Heart right ventricle (tissue), 16 donors: ENCODE results near the gene TANGO2. TPM values are rescaled to one million over a fixed set of nuclear protein-coding genes. Genes with fewer than 3 reads are reported as not detected.

ENCODE experiments used
- ATAC-seq, 8 donors: fragments of 200-7000 bp; cut with Tn5 transposase; one replicate each; pipeline ENCODE4 v1.9.1; 2020; ENCODE audit warnings: mild to moderate bottlenecking in 8 of 8, moderate library complexity in 8 of 8, moderate number of reproducible peaks in 1 of 8
- DNase-seq, 2 donors: peaks; one replicate each; pipeline ENCODE4 v3.0.0-alpha.2; 2020
- H3K27ac ChIP-seq, 10 donors: fragments of 200-600 bp; sonication (generic) in 2 of 10; one replicate each; pipeline versions ENCODE4 v1.5.0 to v1.8.0; 2020 to 2022; ENCODE audit warnings: mild to moderate bottlenecking in 3 of 10
- H3K27me3 ChIP-seq, 7 donors: fragments of 200-600 bp; one replicate each; pipeline ENCODE4 v1.8.0; 2021 to 2022; ENCODE audit warnings: mild to moderate bottlenecking in 2 of 7
- H3K36me3 ChIP-seq, 9 donors: fragments of 200-600 bp; sonication (generic) in 1 of 9; one replicate each; pipeline versions ENCODE4 v1.5.0 to v1.8.0; 2020 to 2022; ENCODE audit warnings: mild to moderate bottlenecking in 2 of 9
- H3K4me1 ChIP-seq, 9 donors: fragments of 200-600 bp; sonication (generic) in 1 of 9; one replicate each; pipeline versions ENCODE4 v1.5.0 to v1.8.0; 2020 to 2022; ENCODE audit warnings: mild to moderate bottlenecking in 4 of 9
- H3K4me3 ChIP-seq, 10 donors: fragments of 200-600 bp; sonication (generic) in 2 of 10; one replicate each; pipeline versions ENCODE4 v1.5.0 to v1.8.0; 2020 to 2022; ENCODE audit warnings: mild to moderate bottlenecking in 7 of 10, moderate library complexity in 2 of 10
- H3K9me3 ChIP-seq, 11 donors: fragments of 200-600 bp in 10 of 11; sonication (generic) in 2 of 11; one replicate each; pipeline versions ENCODE4 v1.5.0 to v1.8.0; 2013 to 2022; ENCODE audit warnings: mild to moderate bottlenecking in 2 of 11, control low read depth in 1 of 11, moderate library complexity in 1 of 11
- WGBS, 2 donors: extraction: QIAGEN DNeasy Blood & Tissue Kit; methylation state at CpG; one replicate each; pipeline ENCODE4 v1.1.7; 2013; ENCODE audit warnings: inconsistent platforms in 1 of 2; 5-methylcytosine and 5-hydroxymethylcytosine counted together
- intact Hi-C, 10 donors: fragments of 100-400 bp; cut with DNase I; formaldehyde crosslinking; loops; one replicate each; pipeline versions ENCODE4 v1.11.1 to v1.14.2; 2022
- polyA plus RNA-seq, 2 donors: library from polyadenylated mRNA; stranded (reverse); fragments of 200-250 nt; gene quantifications; one replicate each; pipeline ENCODE4 v1.2.3, GENCODE V29; 2013
- total RNA-seq, 10 donors: library from RNA; stranded (reverse); fragmentation: NEBNext Ultra II Directional in 3 of 10; extraction: Animal tissue kit (Norgen Biotek cat#: 25700) in 3 of 10; gene quantifications; one replicate each; pipeline versions ENCODE4 v1.2.1 to v1.2.4, GENCODE V29; 2021 to 2023
- TF ChIP-seq, protein P1 (sequence below), 9 donors: fragments of 200-600 bp; sonication (generic) in 2 of 9; IDR thresholded peaks; one replicate each; pipeline versions ENCODE4 v1.5.0 to v1.8.0; 2021 to 2022; ENCODE audit warnings: antibody characterized with exemption in 9 of 9, mild to moderate bottlenecking in 5 of 9, moderate library complexity in 1 of 9
- donor health status: Arrhythmogenic right ventricular cardiomyopathy.
- donor health status: ischemic (EF 13 %, LVEDD 7.1; RV severe dilation, severe dysfunction).
- donor health status: healthy with polysubstance abuse.
- donor health status: DM: no; HTN: yes; CAD: no.
- donor health status: DM: no; HTN: no; CAD: no.
- donor health status: ischemic (EF 25% LVEDD 6.9; RV normal size, moderate dysfunction).
- donor health status: ischemic (EF 25% LVEDD 5.7; RV mildly dilated, moderate dysfunction).
- donor health status: healthy.
- donor health status: DM: yes; HTN: yes; CAD: no.
- donor health status: Ischemic cardiomyopathy.
- donor health status: ischemic (EF 35%, LVEDD 5.7; RV mildly dilated, moderate dysfunction).
- donor health status: nonischemic (EF 11% LVEDD 7.7; RV severe dilation, severe dysfunction).
- donor health status: DM: yes; HTN: yes; CAD: no.
- donor health status: PGD.
- donor health status: ischemic (EF 29% LVEDD 5.4; RV normal size, mild dysfunction).
- donor health status: nonischemic (EF 23%, LVEDD 6.1; RV moderate dilation, normal function).

TANGO2 gene
- total and polyA plus RNA-seq, 12 donors: 34.1 to 139 (median 81.0) TPM

DNA sequence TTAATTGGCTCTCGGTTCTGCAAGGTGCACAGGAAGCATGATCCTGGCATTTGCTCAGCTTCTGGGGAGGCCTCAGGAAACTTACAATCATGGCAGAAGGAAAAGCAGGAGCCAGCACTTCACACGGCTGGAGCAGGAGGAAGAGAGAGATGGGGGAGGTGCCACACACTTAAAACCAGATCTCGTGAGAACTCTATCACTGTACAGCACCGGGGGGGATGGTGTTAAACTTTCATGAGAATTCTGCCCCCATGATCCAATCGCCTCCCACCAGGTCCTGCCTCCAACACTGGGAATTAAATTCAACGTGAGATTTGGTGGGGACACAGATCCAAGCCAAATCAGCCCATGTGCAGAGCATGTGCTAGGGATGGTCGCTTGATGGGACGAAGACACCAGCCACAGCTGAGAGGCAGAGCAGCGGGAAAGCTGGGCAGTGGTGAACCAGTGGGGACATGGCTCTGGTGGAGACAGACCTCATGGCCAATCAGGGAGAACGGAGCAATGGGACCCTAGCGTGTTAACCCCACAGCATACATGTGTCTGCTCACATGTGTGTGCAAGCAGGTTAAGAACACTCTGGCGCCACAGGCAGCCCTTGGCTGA is 6.2 kb downstream of the TANGO2 start:
- no peak overlapping the region for H3K4me3 ChIP-seq
- no peak for ATAC-seq
- H3K27me3 ChIP-seq: no peaks in the 10 kb centered on the region
- no peak for DNase-seq
- no peaks in the 10 kb centered on the region for H3K9me3 ChIP-seq
- intact Hi-C loops: loop anchor here in 4 of 10 donors (5.0 to 10.0 kb wide), 4 partner anchors 50 to 298 kb away; partner anchors contain the start of gene DGCR6L (in 1 of the 4)
- peaks cover 47 to 96% (median 72%) of the 10 kb centered on the region in 9 donors for H3K4me1 ChIP-seq
- TF ChIP-seq, protein P1, sequence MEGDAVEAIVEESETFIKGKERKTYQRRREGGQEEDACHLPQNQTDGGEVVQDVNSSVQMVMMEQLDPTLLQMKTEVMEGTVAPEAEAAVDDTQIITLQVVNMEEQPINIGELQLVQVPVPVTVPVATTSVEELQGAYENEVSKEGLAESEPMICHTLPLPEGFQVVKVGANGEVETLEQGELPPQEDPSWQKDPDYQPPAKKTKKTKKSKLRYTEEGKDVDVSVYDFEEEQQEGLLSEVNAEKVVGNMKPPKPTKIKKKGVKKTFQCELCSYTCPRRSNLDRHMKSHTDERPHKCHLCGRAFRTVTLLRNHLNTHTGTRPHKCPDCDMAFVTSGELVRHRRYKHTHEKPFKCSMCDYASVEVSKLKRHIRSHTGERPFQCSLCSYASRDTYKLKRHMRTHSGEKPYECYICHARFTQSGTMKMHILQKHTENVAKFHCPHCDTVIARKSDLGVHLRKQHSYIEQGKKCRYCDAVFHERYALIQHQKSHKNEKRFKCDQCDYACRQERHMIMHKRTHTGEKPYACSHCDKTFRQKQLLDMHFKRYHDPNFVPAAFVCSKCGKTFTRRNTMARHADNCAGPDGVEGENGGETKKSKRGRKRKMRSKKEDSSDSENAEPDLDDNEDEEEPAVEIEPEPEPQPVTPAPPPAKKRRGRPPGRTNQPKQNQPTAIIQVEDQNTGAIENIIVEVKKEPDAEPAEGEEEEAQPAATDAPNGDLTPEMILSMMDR (IDR thresholded peaks at IDR 0.05): no peak
- no peak overlapping the region for H3K27ac ChIP-seq
- 75 to 76% methylated on average over 12 of the region's 12 CpGs for WGBS, 2 donors
- H3K36me3 ChIP-seq: peaks cover 0 to 19% (median 9%) of the 10 kb centered on the region in 9 donors

DNA sequence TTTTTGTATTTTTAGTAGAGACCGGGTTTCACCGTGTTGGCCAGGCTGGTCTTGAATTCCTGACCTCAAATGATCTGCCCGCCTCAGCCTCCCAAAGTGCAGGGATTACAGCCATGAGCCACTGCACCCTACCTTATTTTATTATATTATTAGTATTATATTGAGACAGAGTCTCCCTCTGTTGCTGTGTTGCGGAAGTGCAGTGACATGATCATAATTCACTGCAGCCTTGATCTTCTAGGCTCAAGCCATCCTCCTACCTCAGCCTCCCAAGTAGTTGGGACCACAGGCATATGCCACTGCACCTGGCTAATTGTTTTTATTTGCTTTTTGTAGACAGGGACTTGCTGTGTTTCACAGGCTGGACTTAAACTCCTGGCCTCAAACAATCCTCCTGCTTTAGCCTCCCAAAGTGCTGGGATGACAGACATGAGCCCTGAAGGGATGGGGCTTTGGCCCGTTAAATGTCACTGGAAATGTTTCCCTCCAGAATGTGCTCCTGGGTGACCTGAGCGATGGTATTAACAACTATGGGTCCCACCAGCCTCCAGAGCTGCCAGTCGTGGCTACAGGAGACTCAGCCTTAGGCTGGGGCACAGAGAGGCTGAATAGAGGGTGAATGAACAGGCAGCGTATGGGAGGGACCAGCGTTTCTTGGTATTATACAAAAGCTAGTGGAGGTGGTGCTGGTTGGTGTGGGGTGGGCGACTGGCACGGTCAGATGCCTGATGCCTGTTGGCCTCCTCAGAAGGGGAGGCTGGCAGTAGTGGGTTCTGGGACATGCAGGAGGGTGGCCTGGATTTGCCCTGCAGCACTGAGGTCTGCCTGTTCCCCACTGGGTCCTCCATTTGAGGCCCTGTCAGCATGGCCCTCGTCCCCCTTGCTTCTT is 7.3 kb downstream of the TANGO2 start:
- H3K9me3 ChIP-seq: no peaks in the 10 kb centered on the region
- no peak overlapping the region for H3K4me3 ChIP-seq
- TF ChIP-seq, protein P1 (IDR thresholded peaks at IDR 0.05): peak in 3 of 9 donors; percentile 23 to 24 (median 24)
- no peaks in the 10 kb centered on the region for H3K27me3 ChIP-seq
- WGBS, 2 donors: 88% methylated on average over 12 of the region's 12 CpGs
- H3K36me3 ChIP-seq: peaks cover 0 to 27% (median 12%) of the 10 kb centered on the region in 9 donors
- no peak for DNase-seq
- intact Hi-C loops: loop anchor here in 4 of 10 donors (5.0 to 10.0 kb wide), 4 partner anchors 49 to 297 kb away; partner anchors contain the start of gene DGCR6L (in 1 of the 4)
- no peak for ATAC-seq
- H3K4me1 ChIP-seq: peaks cover 46 to 96% (median 72%) of the 10 kb centered on the region in 9 donors
- H3K27ac ChIP-seq: peak overlapping the region in 6 of 10 donors; percentile 37 to 71 (median 48)

DNA sequence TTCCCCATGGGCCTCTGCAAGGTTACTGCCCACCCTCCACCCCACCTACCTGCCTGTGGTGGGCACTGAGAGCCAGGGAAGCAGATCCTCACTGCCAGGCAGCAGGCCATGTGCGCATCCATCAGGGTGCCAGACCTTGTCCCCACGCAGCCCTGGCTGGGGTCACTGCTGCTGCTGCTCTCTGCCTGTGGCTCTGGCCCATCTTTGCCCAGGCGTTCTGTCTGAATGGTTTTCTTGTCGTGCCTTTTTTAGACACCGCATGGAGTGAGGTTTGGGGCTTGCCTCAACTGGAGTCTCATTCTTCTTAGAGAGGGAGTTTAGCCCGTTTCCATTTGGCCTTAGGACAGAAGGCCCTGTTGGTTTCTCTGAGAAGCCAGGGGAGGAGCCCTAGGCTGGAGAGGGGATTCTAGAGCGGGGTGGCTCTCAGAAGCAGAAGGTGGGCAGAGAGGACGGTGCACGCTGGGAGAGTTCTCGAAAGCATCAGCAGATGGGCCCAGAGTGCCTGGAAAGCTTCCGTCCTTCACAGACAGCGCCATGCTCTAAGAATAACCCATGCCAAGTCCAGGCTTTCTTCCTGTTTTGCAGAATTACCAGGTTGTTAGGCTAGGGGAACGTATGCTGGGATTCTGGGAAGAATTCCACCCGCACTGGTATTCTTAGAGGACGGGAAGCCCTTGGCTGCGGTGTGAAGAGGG is 8.1 kb downstream of the TANGO2 start:
- peak overlapping the region in 8 of 10 donors; percentile 12 to 71 (median 42) for H3K27ac ChIP-seq
- peak in 5 of 8 donors; percentile 8 to 35 (median 21) for ATAC-seq
- TF ChIP-seq, protein P1 (IDR thresholded peaks at IDR 0.05): no peak
- no peaks in the 10 kb centered on the region for H3K27me3 ChIP-seq
- no peak overlapping the region for H3K4me3 ChIP-seq
- H3K36me3 ChIP-seq: peaks cover 0 to 31% (median 10%) of the 10 kb centered on the region in 9 donors
- H3K4me1 ChIP-seq: peaks cover 43 to 96% (median 69%) of the 10 kb centered on the region in 9 donors
- DNase-seq: no peak
- H3K9me3 ChIP-seq: no peaks in the 10 kb centered on the region
- intact Hi-C loops: loop anchor here in 4 of 10 donors (5.0 to 10.0 kb wide), 4 partner anchors 48 to 296 kb away; partner anchors contain the start of gene DGCR6L (in 1 of the 4)
- WGBS, 2 donors: 53 to 57% methylated on average over 16 of the region's 16 CpGs
